Activated CD4-positive, alpha-beta T cell treated with anti-CD3 and anti-CD28 coated beads, Interleukin-2, amount 10 ng/mL, durations not matched to agents 7 days and 5 days (primary cell): Measurements from ENCODE around the gene FGGY. TPM values are rescaled to one million over a fixed set of nuclear protein-coding genes. Genes with fewer than 3 reads are reported as not detected.

Experiments
- CTCF ChIA-PET: fragments of 350-600 bp; sonication (Branson Sonifier 250); formaldehyde crosslinking; loops from one replicate; lab custom pipeline; 2021; ENCODE audit warnings: antibody characterized with exemption; lab: Charles Lee
- POLR2A ChIA-PET: fragments of 350-600 bp; sonication (Branson Sonifier 250); formaldehyde crosslinking; loops from one replicate; lab custom pipeline; 2021; ENCODE audit warnings: antibody characterized with exemption; lab: Charles Lee
- DNase-seq: peaks from one replicate; pipeline ENCODE4 v3.0.0-alpha.2; 2020
- H3K27ac Mint-ChIP-seq: one replicate; pipeline ENCODE4 v1.8.0; 2021; ENCODE audit warnings: mild to moderate bottlenecking, moderate library complexity, mixed read lengths
- H3K27me3 Mint-ChIP-seq: one replicate; pipeline ENCODE4 v1.8.0; 2021; ENCODE audit warnings: mixed read lengths
- H3K36me3 Mint-ChIP-seq: one replicate; pipeline ENCODE4 v1.8.0; 2021; ENCODE audit warnings: low read depth, mixed read lengths
- H3K4me1 Mint-ChIP-seq: one replicate; pipeline ENCODE4 v1.8.0; 2021; ENCODE audit warnings: mixed read lengths
- H3K4me3 Mint-ChIP-seq: one replicate; pipeline ENCODE4 v1.8.0; 2021; ENCODE audit warnings: mild to moderate bottlenecking, moderate library complexity, mixed read lengths
- H3K9me3 Mint-ChIP-seq: one replicate; pipeline ENCODE4 v1.8.0; 2021; ENCODE audit warnings: mixed read lengths
- total RNA-seq, 2 experiments: library from RNA; stranded (reverse); gene quantifications; one replicate each; pipeline ENCODE4 v1.2.3, GENCODE V29; 2021

The FGGY gene
- total RNA-seq, 2 experiments from 2014 or later: 3.3 to 5.5 TPM

DNA sequence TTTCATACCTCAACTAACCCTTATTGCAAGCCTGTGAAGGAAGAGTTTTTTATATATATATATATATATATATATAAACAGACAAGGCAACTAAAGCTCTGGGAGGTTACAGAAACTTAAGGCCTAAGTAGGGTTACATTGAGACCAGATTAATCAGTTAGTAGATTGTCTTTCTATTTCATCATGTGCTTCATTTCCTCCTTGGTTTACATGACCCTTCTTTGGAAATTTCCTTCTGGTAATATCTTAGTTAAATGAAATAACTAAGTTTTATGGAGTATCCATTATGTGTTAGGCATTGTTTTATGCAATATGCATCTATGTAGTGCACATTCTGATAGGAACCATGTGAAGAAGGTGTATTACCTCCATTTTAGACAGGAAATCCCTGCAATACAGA, 112.7 kb downstream of the FGGY start:
- no peak for DNase-seq
- ChIA-PET CTCF (no interaction called here), POLR2A (no interaction called here)
- H3K4me3 Mint-ChIP-seq: no peak overlapping the region
- no peaks in the 10 kb centered on the region for H3K4me1 Mint-ChIP-seq
- no peaks in the 10 kb centered on the region for H3K27me3 Mint-ChIP-seq
- no peak overlapping the region for H3K27ac Mint-ChIP-seq
- no peaks in the 10 kb centered on the region for H3K9me3 Mint-ChIP-seq
- no peaks in the 10 kb centered on the region for H3K36me3 Mint-ChIP-seq

DNA sequence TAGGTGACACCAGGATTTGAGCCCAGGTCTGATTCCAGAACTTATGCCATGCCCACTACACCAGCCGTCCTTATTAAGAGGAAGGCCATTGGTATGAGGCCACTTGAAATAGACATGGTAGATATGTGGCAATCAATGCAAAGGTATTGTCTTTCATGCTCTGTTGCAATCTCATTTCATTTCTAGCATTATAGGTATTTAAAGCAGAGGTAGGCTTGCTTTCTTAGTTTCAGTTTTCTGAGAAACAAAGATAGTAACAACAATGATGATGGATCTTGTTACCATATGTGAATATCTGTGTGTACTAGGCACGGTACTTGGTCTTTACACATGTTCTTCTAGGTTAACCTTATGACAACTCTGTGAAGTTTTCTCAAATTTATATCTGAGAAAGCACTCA, 113.1 kb downstream of the FGGY start:
- DNase-seq: no peak
- Mint-ChIP-seq H3K4me3 (no peak overlapping the region), H3K36me3 (no peaks in the 10 kb centered on the region), H3K4me1 (no peaks in the 10 kb centered on the region), H3K9me3 (no peaks in the 10 kb centered on the region), H3K27me3 (no peaks in the 10 kb centered on the region), H3K27ac (no peak overlapping the region)
- ChIA-PET POLR2A (no interaction called here), CTCF (no interaction called here)

DNA sequence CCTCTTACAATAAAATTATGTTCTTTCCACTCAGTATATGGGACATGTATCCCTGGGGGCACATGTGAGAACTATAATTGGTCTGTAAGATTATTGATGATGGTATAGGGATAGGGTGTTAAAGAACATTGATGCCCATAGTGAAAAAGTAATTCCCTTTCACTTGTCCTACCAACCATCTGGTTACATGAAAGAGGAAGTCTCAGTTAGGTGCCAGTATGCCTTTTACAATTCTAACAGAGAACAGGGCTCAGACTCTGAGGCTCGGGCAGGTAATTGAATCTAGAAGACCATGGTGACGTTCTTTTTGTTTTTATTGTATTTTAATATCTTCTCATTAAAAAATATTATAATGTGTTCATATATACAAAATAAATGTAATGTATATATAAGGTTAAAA, 113.6 kb downstream of the FGGY start:
- H3K4me1 Mint-ChIP-seq: no peaks in the 10 kb centered on the region
- no peaks in the 10 kb centered on the region for H3K36me3 Mint-ChIP-seq
- no peak overlapping the region for H3K27ac Mint-ChIP-seq
- H3K4me3 Mint-ChIP-seq: no peak overlapping the region
- no peaks in the 10 kb centered on the region for H3K27me3 Mint-ChIP-seq
- DNase-seq: no peak
- ChIA-PET CTCF (no interaction called here), POLR2A (no interaction called here)
- no peaks in the 10 kb centered on the region for H3K9me3 Mint-ChIP-seq

DNA sequence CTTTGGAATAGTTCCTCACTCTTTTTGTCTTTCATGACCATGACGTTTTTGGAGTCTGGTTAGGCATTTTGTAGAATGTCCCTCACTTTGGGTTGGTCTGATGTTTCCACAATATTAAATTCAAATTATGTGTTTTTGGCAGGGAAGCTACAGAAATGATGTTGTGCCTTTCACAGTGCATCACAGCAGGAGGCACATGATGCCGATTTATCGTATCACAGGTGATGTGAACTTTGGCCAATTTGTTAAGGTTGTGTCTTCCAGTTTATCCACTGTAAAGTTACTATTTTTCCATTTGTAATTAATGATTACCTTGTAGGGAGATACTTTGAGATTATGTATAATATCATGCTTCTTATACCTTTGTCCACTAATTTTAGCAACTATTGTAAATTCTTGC, 114.3 kb downstream of the FGGY start:
- H3K4me3 Mint-ChIP-seq: no peak overlapping the region
- no peak overlapping the region for H3K27ac Mint-ChIP-seq
- ChIA-PET POLR2A (no interaction called here), CTCF (no interaction called here)
- no peaks in the 10 kb centered on the region for H3K4me1 Mint-ChIP-seq
- H3K9me3 Mint-ChIP-seq: no peaks in the 10 kb centered on the region
- no peaks in the 10 kb centered on the region for H3K36me3 Mint-ChIP-seq
- H3K27me3 Mint-ChIP-seq: no peaks in the 10 kb centered on the region
- DNase-seq: no peak

DNA sequence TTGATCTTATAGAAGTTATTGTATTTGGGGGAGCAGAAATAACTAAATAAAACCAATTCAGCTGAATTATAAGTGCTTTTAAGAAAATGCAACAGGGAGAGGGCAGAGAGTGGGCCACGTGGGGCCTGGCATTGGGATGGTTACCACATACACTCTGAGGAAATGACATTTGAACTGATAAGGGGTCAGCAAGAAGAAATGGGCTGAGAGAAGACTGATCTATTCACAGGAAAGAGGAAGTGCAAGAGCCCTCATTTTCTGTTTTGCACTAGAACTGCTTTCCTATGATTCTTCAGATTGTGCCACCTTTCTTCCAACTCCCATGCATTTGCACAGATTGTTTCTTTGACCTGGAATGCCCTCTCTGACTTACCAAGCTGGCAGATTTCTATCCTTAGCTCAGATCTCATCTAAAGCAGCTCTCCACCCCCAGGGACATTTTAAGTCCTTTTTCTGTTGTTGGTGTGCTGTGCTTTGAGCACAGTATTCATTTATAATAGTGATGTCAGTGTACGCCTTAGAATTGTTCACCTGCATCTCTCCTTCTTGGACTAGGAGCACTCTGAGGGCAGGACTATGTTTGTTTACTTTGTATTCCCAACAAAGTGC, 115.9 kb downstream of the FGGY start:
- Mint-ChIP-seq H3K4me3 (no peak overlapping the region), H3K27me3 (no peaks in the 10 kb centered on the region), H3K27ac (no peak overlapping the region), H3K9me3 (no peaks in the 10 kb centered on the region), H3K4me1 (no peaks in the 10 kb centered on the region), H3K36me3 (no peaks in the 10 kb centered on the region)
- no peak for DNase-seq
- ChIA-PET CTCF (no interaction called here), POLR2A (no interaction called here)

DNA sequence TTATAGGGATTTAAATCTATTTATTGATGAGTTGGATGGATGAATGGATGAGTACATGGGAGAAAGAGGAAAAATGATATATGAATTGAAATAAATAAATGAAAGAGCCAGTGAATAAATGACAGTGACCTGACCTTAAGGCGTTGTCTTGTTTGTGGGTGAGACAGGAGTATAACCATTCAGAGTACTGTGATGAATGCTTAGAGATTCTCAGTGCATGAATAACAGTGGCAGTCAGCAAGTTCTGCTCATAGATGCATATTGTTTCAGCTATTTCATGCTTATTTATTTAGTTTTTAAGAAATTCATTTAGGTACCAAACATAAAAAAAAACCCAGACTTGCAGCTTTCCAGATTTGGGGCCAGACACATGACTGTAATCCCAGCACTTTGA, 116.4 kb downstream of the FGGY start:
- no peaks in the 10 kb centered on the region for H3K36me3 Mint-ChIP-seq
- H3K4me3 Mint-ChIP-seq: no peak overlapping the region
- no peak for DNase-seq
- ChIA-PET CTCF (no interaction called here), POLR2A (no interaction called here)
- H3K27me3 Mint-ChIP-seq: no peaks in the 10 kb centered on the region
- H3K4me1 Mint-ChIP-seq: no peaks in the 10 kb centered on the region
- no peak overlapping the region for H3K27ac Mint-ChIP-seq
- H3K9me3 Mint-ChIP-seq: no peaks in the 10 kb centered on the region

DNA sequence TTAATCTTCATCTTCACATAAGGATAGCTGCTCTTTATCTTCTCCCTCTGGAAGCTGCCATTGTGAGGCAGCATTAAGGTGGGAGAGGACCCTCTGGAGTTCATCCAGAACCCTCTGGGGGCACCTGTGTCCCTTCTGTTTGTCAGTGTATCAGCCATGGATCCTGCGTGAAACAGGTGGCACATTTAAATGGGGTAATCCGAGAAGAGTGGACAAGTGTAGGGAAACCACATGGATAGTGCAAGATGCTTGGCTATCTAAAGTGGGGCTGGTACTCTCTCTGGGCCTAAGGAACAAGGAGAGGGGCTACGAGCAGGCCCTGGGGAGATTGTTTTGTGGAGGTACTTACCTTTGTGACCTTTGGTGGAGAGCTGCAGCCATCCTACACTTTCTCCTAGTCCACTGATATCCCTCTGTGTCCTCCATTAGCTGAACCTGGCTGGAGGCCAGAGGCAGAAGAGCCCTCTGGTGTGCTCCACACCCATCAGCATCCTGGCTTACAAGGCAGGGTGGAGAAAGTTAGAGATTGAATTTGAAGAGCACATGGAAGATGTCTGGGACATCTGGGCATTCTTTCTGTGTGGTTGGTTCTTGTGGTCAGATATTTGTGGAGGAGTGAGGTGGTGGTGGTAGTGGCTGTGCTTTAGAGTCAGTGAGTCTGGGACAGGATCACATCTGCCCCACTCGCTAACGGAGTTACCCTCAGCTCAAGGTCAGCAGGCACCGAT, 117.7 kb downstream of the FGGY start:
- Mint-ChIP-seq H3K9me3 (no peaks in the 10 kb centered on the region), H3K36me3 (no peaks in the 10 kb centered on the region), H3K27me3 (no peaks in the 10 kb centered on the region), H3K4me3 (no peak overlapping the region), H3K27ac (no peak overlapping the region), H3K4me1 (no peaks in the 10 kb centered on the region)
- CTCF ChIA-PET: no interaction called here
- POLR2A ChIA-PET: no interaction called here
- no peak for DNase-seq

DNA sequence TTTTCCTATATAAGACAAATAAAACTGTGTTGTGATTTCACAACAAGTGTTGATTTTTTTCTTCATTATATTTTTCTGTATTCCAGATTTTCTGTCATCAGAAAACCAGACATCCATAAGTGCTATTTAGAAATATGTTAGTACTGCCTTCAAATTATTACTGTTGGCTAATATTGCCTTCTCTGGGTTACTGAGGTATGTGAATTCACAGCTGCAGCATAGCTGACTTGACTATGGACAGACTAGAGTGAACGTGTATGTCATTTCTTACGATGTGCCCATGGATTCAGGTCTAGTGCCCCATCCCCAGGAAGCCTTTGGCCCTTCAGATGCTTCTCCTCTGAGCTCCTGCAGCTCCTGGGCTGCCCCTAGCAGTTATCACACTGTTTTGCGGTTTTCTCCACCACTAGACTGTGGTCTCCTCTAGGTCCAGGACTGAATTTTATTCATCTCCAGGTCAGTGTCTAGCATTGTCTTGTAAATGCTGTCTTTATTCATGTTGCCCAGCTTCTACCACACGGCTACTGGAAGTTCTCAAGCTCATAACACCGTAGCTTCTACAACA, 118.5 kb downstream of the FGGY start:
- POLR2A ChIA-PET: no interaction called here
- Mint-ChIP-seq H3K27me3 (no peaks in the 10 kb centered on the region), H3K27ac (no peak overlapping the region), H3K9me3 (no peaks in the 10 kb centered on the region), H3K4me1 (no peaks in the 10 kb centered on the region), H3K4me3 (no peak overlapping the region), H3K36me3 (no peaks in the 10 kb centered on the region)
- CTCF ChIA-PET: interaction anchor here (1.2 kb wide), 1 partner anchor 10 kb away, joined by 5 read pairs; no protein-coding TSS in a partner anchor
- DNase-seq: no peak

DNA sequence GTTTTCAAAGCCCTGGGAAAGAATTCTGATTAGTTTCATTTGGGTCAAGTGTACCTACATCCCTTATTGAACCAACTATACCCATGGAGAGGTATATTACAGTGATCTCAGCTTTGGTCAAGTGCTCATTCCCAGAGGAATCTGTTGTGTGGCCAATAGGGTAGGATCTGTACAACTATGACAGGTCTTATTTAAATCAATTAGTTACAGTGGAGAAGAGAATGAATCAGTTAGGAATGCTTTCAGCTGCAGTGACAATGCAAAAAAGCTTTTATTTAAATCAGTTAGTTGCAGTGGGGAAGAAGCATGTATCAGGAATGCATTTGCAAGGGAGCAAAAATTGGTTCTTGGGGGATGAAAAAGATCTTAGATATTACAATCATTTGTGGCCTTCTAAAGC, 119.0 kb downstream of the FGGY start:
- Mint-ChIP-seq H3K4me1 (no peaks in the 10 kb centered on the region), H3K27me3 (no peaks in the 10 kb centered on the region), H3K27ac (no peak overlapping the region), H3K36me3 (no peaks in the 10 kb centered on the region), H3K9me3 (no peaks in the 10 kb centered on the region), H3K4me3 (no peak overlapping the region)
- POLR2A ChIA-PET: no interaction called here
- no peak for DNase-seq
- CTCF ChIA-PET: interaction anchor here (1.2 kb wide), 1 partner anchor 9 kb away, joined by 5 read pairs; no protein-coding TSS in a partner anchor

DNA sequence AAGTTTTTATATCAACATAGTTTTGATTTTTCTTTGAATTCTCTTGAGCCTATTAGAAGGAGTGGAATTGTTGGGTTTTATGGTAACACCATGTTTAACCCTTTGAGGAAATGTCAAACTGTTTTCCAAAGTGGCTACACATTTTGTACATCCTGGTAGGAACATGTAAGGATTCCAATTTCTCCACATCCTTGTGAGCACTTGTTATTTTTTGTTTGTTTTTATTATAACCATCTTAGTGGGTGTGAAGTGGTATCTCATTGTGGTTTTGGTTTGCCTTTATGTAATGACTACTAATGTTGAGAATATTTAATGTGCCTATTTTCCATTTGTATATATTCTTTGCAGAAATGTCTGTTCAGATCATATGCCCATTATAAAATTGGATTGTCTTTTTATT, 120.5 kb downstream of the FGGY start:
- Mint-ChIP-seq H3K4me3 (no peak overlapping the region), H3K36me3 (no peaks in the 10 kb centered on the region), H3K27ac (no peak overlapping the region), H3K4me1 (no peaks in the 10 kb centered on the region), H3K27me3 (no peaks in the 10 kb centered on the region), H3K9me3 (no peaks in the 10 kb centered on the region)
- CTCF ChIA-PET: no interaction called here
- POLR2A ChIA-PET: no interaction called here
- DNase-seq: no peak

DNA sequence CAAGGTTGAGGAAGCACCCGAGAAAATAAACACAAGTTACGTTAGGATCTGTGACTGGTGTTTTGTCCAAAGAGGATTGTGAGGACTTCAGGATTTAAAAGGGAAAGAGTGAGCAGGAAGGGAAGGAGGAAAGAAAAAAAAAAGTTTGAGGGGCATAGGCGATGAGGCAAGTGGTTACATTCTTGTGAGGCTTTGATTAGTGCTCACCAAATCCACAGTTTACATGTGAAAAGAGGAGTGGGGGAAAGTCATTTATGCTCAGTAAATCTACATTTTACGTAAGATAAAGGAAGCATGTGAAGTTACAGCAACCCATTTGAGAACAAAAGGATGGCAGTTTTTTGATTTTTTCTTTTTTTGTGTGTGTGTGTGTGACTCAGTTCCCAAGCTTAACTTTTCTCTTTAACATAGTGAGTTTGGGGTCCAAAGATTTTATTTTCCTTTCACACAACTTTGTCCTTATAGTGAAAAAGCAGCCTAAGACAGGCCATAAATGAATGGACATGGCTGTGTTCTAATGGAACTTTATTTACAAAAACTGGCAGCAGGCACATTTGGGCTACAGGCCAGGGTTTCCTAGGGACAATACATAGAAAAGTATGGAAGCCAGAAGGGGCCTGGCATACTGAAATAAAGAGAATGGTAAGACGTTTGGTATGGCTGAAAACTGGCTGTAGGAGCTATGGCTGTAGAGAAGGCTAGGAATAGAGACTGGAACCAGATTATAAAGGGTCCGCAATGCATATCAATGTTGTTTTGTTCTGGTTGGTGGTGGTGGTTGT, 121.7 kb downstream of the FGGY start:
- H3K4me3 Mint-ChIP-seq: no peak overlapping the region
- no peaks in the 10 kb centered on the region for H3K36me3 Mint-ChIP-seq
- H3K27me3 Mint-ChIP-seq: no peaks in the 10 kb centered on the region
- no peak overlapping the region for H3K27ac Mint-ChIP-seq
- H3K9me3 Mint-ChIP-seq: no peaks in the 10 kb centered on the region
- no peaks in the 10 kb centered on the region for H3K4me1 Mint-ChIP-seq
- ChIA-PET CTCF (no interaction called here), POLR2A (no interaction called here)
- DNase-seq: no peak

DNA sequence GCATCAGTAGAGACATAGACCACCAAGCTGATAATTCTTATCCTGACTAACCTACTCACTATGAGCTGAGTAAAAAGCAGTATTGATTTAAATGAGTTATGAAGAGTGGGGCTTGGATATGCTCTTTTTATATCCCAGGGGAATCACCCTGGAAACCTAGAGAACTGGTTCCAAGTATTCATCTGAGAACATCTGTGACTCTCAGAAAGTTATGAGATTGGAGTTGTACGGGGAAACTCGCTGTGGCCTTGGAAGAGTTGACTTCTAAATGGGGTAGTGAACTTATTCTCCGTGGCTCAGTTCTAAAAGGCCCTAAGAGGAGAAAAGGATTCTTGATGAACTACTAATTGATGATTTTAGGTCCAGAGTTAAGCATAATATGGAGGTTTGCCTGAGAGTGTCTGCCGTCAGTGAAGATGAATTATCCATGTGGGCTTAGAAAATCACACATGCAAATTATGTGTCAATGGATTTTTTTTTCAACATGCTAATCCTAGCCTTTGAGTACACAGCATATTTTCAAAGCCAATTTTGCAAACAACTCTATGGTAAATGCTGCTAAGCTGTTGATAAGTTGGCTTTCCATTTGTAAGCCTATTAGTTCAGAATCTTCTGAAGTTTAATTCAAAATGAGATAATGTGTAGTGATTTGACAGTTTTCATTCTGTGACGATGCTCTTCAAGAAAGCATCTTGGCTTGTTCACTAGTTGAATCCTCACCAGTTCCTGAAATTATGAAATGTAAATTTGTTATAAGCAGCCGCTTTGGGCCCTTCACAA, 122.7 kb downstream of the FGGY start:
- Mint-ChIP-seq H3K27me3 (no peaks in the 10 kb centered on the region), H3K27ac (no peak overlapping the region), H3K4me1 (no peaks in the 10 kb centered on the region), H3K36me3 (no peaks in the 10 kb centered on the region), H3K9me3 (no peaks in the 10 kb centered on the region), H3K4me3 (no peak overlapping the region)
- ChIA-PET CTCF (no interaction called here), POLR2A (no interaction called here)
- no peak for DNase-seq
